Measurements from ENCODE around the gene TCF15. TPM values are rescaled to one million over a fixed set of nuclear protein-coding genes. Genes with fewer than 3 reads are reported as not detected.

TCF15 gene
- total RNA-seq, 4 donors from 2014 or later = 0.30 to 4.5 (median 1.1) TPM; not detected in 1

GRCh38 chr20:635028-635892 lies 25.2 kb upstream of the TCF15 start:
- Histone ChIP-seq H3K9me3 (no peaks in the 10 kb centered on the region), H3K27ac (no peak overlapping the region), H3K4me3 (no peak overlapping the region), H3K27me3 (peaks cover 0 to 6% of the 10 kb centered on the region in 2 donors), H3K4me1 (no peaks in the 10 kb centered on the region), H3K36me3 (no peaks in the 10 kb centered on the region)
- no peak for TF ChIP-seq EP300 (IDR thresholded peaks at IDR 0.05)
- no peak for TF ChIP-seq CTCF (IDR thresholded peaks at IDR 0.05)
- TF ChIP-seq POLR2A (IDR thresholded peaks at IDR 0.05) = no peak
- WGBS, 2 donors = 66 to 72% methylated on average over 9 of the region's 9 CpGs
- DNase-seq (ENCODE audit: low spot score in 2 of 2) = no peak

- H3K4me3 ChIP-seq = no peak overlapping the region
- no peaks in the 10 kb centered on the region for H3K4me1 ChIP-seq
- 53 to 68% methylated on average over 14 of the region's 14 CpGs for WGBS, 2 donors
- H3K36me3 ChIP-seq = no peaks in the 10 kb centered on the region
- peaks cover 0 to 6% of the 10 kb centered on the region in 2 donors for H3K27me3 ChIP-seq
- TF ChIP-seq POLR2A (IDR thresholded peaks at IDR 0.05) = no peak
- TF ChIP-seq CTCF (IDR thresholded peaks at IDR 0.05) = no peak
- TF ChIP-seq EP300 (IDR thresholded peaks at IDR 0.05) = no peak
- H3K9me3 ChIP-seq = no peaks in the 10 kb centered on the region
- no peak overlapping the region for H3K27ac ChIP-seq
- no peak for DNase-seq (ENCODE audit: low spot score in 2 of 2)
Measured at GRCh38 chr20:634148-634925, 24.2 kb upstream of the TCF15 start.

GRCh38 chr20:631101-631500 lies 21.0 kb upstream of the TCF15 start:
- peaks cover 0 to 6% of the 10 kb centered on the region in 2 donors for H3K27me3 ChIP-seq
- 47 to 66% methylated on average over 1 of the region's 1 CpG for WGBS, 2 donors
- H3K4me1 ChIP-seq = no peaks in the 10 kb centered on the region
- no peak overlapping the region for H3K27ac ChIP-seq
- no peak for DNase-seq (ENCODE audit: low spot score in 2 of 2)
- no peaks in the 10 kb centered on the region for H3K9me3 ChIP-seq
- H3K4me3 ChIP-seq = no peak overlapping the region
- TF ChIP-seq CTCF (IDR thresholded peaks at IDR 0.05) (no peak), EP300 (IDR thresholded peaks at IDR 0.05) (no peak), POLR2A (IDR thresholded peaks at IDR 0.05) (no peak)
- no peaks in the 10 kb centered on the region for H3K36me3 ChIP-seq

DNA sequence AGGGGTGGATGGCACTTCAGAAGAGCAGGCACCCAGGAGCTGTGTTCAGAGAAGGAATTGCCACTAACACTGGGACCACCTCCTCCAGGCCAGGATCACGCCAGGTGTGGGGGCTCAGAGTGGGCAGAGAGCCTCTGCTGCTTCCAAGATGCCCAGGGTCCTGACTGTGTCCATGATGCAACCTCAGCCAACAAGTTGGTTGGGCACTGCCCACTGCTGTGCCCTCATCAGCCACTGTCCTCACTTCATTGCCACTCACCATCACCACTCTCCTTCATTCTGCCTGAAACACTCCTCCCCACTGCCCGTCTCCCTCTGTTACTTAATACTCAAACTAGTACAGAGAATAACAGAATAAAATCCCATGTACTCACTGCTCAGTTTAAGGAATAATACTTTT lies 16.5 kb upstream of the TCF15 start:
- 86 to 90% methylated on average over 2 of the region's 2 CpGs for WGBS, 2 donors
- peaks cover 0 to 5% of the 10 kb centered on the region in 2 donors for H3K27me3 ChIP-seq

More for the DNA sequence above, 16.5 kb upstream of the TCF15 start:
- Histone ChIP-seq H3K36me3 (no peaks in the 10 kb centered on the region), H3K4me1 (no peaks in the 10 kb centered on the region), H3K27ac (no peak overlapping the region), H3K9me3 (peaks cover 0 to 5% (median 0%) of the 10 kb centered on the region in 4 donors), H3K4me3 (no peak overlapping the region)
- TF ChIP-seq POLR2A (IDR thresholded peaks at IDR 0.05) (no peak), CTCF (IDR thresholded peaks at IDR 0.05) (no peak), EP300 (IDR thresholded peaks at IDR 0.05) (no peak)
- no peak for DNase-seq (ENCODE audit: low spot score in 2 of 2)
